GM18526 (cell line): Measurements from ENCODE around the gene OR4D5.

ENCODE experiments used
- POLR2A ChIP-seq: IDR thresholded peaks from 3 replicates; pipeline ENCODE4 v1.6.1; 2011; ENCODE audit not compliant: insufficient read length; ENCODE audit errors: extremely low read depth

Gene OR4D5

DNA sequence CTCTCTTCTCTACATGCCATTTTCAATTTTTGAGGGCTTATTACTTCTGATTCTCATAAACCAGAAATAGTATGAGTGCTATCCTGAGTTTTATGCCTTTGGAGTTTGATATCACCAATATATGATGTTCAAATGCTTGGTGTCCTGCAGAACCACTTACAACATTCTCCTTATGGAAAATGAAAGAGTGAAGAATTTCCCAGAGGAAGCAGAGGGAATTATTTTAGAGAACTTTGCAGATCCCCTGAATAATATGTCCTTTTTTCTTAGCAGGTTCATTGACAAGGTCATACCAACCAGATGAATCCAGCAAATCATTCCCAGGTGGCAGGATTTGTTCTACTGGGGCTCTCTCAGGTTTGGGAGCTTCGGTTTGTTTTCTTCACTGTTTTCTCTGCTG lies at the start of gene OR4D5:
OR4D5 (plus strand) TSS at position 301 of the 400 bp plus-strand sequence; CDS start at position 301, 0 bp downstream.
- no peak for TF ChIP-seq POLR2A

DNA sequence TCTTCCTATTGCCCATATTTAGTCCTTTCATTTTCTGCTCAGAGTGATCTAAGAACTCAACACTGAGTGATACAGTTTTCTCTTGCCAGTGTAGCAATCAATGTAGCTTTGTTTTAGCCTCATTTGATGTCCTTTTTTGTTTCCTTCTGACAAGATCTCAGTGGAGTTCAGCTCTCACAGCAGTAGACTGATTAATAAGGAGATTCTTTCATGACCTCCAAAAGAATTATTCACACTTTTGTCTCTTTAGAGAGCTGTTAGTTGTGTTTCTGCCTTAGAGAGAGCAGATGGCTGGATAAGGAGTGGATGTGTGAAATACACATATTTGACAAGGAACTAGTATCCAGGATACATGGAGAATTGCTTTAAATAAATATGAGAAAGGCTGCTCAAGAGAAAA lies 47.4 kb upstream of the OR4D5 start:
- no peak for TF ChIP-seq POLR2A

- no peak for TF ChIP-seq POLR2A
These were observed 39.6 kb upstream of the OR4D5 start for GRCh38 chr11:123899792-123900191.

GRCh38 chr11:123901867-123902266 lies 37.5 kb upstream of the OR4D5 start, which contains the start of gene OR8D4:
OR8D4 (plus strand) TSS chr11:123902167; CDS start chr11:123906432, 4,265 bp downstream.
- TF ChIP-seq POLR2A, result no peak

DNA sequence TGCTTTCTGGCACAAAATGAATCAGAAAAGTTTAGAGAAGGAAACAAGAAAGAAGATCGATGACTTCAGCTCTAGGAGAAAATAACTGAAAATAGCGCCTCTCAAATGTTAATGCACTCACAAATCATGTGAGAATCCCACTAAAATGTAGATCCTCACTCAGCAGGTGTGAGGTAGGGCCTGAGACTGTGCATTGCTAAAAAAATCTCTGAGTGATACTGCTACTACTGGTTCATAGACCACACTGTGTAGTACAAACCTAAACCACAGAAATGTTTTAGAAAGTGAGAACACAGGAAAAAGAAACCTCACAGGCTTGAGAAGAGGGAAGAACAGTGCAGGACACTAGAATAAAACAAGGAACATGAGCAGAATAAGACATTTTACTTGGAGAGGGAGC lies 35.5 kb upstream of the OR4D5 start:
- TF ChIP-seq POLR2A, result no peak

GRCh38 chr11:123904932-123905331 lies 34.5 kb upstream of the OR4D5 start:
- TF ChIP-seq POLR2A, result no peak

GRCh38 chr11:123905826-123906225 lies 33.6 kb upstream of the OR4D5 start:
- TF ChIP-seq POLR2A, result no peak

GRCh38 chr11:123920943-123921342 lies 18.5 kb upstream of the OR4D5 start:
- TF ChIP-seq POLR2A, result no peak

GRCh38 chr11:123924027-123924426 lies 15.4 kb upstream of the OR4D5 start:
- no peak for TF ChIP-seq POLR2A

DNA sequence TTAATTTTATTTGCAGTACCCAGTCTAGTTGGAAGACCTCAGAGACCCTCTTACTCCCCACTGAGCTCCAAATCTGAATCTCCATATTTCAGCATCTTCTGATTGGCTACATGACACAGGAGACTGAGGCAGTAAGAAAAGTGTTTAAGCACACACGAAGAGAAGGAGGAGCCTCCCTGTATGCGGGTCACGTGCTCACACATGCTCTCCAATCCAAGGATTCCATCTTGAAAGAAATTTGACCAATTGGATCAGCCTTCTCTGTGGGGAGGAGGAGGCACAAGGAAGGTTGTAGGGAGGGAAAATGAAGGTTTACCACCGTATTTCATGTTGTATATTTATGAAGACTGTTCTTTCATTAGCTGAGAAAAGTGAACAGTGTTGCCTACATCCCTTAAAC lies 3.0 kb downstream of the OR4D5 start:
- no peak for TF ChIP-seq POLR2A

DNA sequence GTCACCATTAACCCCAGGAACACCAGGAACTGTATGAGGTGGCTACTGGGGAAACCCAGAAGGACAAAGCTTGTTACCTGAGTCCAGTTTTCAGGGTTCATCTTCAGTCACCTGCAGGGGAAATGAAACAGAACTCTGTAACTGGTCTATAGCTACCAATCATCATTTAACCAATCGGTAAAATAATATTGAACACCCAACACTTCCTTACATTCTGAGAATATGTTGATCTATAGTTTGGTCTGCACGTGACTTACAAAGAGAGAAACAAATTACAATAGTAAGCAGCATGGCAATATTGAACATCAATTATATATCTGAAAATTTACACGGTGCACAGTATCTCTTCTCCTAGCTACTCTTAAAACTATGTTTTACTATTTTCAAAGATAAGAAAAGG lies 4.3 kb downstream of the OR4D5 start, which contains the start of gene OR6T1:
OR6T1 (minus strand) TSS at position 101 of the 400 bp plus-strand sequence; CDS start at position 101, 0 bp downstream.
- no peak for TF ChIP-seq POLR2A

- no peak for TF ChIP-seq POLR2A
These were observed 5.7 kb downstream of the OR4D5 start for GRCh38 chr11:123945132-123945531.

DNA sequence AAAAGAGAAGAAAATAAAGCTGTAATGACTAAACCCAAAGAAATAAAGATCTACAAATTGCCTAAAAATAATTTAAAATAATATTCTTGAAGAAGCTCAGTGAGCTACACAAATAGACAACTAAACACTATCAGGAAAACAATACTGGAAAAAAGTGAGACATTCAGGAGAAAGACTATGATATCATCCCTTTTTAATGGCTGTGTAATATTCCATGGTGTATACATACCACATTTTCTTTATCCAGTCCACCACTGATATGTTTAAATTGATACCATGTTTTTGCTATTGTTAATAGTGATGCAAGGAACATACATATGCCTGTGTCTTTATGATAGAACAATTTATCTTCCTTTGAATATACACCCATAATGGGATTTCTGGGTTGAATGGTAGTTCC lies 17.3 kb downstream of the OR4D5 start:
- TF ChIP-seq POLR2A, result no peak

- TF ChIP-seq POLR2A, result no peak
These were observed 34.4 kb downstream of the OR4D5 start for GRCh38 chr11:123973816-123974215.

GRCh38 chr11:123976770-123977560 lies 37.5 kb downstream of the OR4D5 start:
- no peak for TF ChIP-seq POLR2A

DNA sequence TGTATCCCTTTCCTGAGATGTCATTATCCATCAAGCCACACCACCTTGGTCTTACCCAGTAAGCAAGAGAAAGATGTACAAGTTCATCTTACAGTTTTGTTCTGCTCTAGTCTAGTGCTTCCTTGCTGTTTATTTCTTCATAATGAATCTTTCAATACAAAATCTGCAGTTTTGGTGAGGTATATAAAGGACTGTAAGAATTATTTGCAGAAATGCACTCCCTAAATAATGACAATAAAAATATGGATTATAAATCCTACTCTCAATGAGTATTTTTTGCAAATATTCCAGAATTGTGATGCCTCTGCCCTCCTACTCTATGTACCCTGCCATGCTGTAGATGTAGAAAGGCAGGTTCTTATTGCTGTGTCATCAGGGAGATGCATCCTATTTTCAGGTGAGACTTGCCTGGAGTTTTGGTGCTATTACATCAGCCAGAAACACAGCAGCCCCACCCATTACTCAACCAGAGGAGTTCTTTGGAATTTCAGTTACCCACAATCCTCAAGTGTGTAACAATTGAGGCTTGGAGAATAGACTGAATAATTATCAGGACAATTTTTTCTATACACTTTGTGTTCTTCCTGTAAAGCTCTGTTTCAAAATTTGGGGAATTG lies 38.4 kb downstream of the OR4D5 start, which contains the start of gene OR10S1:
OR10S1 (minus strand) TSS at position 51 of the 617 bp plus-strand sequence. CDS start 117 bp downstream, outside the sequence.
- TF ChIP-seq POLR2A, result no peak
